ENCODE measurements around the gene SAP30BP.
A peak's percentile ranks its signal among the peaks of the same experiment; 100 is the strongest.

Gene SAP30BP

DNA sequence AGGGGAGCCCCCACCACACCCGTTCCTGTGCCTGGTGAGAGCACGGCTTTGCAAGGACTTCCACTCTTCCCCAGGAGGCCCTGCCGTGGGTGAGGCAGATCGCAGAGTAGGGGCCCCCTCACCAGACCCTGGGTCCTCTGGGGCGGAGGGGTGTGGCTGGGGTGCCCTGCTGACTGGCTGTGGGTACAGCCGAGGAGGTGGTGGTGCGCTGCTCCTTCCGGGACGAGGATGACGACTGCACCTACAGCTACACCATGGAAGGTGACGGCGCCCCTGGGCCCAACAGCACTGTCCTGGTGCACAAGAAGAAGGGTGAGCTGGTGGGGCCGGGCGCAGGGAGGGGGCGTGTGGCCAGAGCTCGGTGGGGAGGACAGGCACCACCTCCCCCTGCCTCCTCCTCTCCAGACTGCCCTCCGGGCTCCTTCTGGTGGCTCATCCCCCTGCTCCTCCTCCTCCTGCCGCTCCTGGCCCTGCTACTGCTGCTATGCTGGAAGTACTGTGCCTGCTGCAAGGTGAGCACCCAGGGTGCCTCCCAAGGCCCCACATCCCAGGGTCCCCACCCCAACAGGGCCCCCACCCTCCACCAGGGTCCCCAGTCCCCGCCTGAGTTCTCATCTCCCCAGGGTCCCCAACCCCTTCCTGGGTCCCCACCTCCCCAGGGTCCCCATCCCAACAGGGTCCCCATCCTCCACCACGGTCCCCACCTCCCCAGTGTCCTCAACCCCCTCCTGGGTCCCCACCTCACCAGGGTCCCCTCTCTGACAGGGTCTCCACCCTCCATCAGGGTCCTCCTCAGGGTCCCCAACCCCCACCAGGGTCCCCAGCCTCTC is 70.2 kb downstream of the SAP30BP start:
- no peaks in the 10 kb centered on the region for H4K20me1 ChIP-seq (ENCODE audit: control insufficient read depth, insufficient read depth, low read depth, low read length)
- H3K4me2 ChIP-seq (ENCODE audit: low read length) = peak overlapping the region; percentile 38
- no peak overlapping the region for H3K4me3 ChIP-seq (ENCODE audit: low read length)
- no peaks in the 10 kb centered on the region for H3K36me3 ChIP-seq (ENCODE audit: control insufficient read depth, low read length)
- no peak overlapping the region for H3K27ac ChIP-seq (ENCODE audit: low read depth, low read length)
- no peaks in the 10 kb centered on the region for H3K79me2 ChIP-seq (ENCODE audit: control insufficient read depth, low read length)
- no peaks in the 10 kb centered on the region for H3K27me3 ChIP-seq (ENCODE audit: control insufficient read depth, low read length)
- no peak for TF ChIP-seq EZH2phosphoT487 (IDR thresholded peaks at IDR 0.05; ENCODE audit: borderline replicate concordance, low read length)
- TF ChIP-seq, protein P1, sequence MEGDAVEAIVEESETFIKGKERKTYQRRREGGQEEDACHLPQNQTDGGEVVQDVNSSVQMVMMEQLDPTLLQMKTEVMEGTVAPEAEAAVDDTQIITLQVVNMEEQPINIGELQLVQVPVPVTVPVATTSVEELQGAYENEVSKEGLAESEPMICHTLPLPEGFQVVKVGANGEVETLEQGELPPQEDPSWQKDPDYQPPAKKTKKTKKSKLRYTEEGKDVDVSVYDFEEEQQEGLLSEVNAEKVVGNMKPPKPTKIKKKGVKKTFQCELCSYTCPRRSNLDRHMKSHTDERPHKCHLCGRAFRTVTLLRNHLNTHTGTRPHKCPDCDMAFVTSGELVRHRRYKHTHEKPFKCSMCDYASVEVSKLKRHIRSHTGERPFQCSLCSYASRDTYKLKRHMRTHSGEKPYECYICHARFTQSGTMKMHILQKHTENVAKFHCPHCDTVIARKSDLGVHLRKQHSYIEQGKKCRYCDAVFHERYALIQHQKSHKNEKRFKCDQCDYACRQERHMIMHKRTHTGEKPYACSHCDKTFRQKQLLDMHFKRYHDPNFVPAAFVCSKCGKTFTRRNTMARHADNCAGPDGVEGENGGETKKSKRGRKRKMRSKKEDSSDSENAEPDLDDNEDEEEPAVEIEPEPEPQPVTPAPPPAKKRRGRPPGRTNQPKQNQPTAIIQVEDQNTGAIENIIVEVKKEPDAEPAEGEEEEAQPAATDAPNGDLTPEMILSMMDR (IDR thresholded peaks at IDR 0.05; ENCODE audit: low read depth, low read length, poor library complexity, severe bottlenecking) = no peak
- H3K4me1 ChIP-seq (ENCODE audit: control insufficient read depth, low read length) = peaks cover 17% of the 10 kb centered on the region
- no peaks in the 10 kb centered on the region for H3K9me2 ChIP-seq (replicated peaks; ENCODE audit: control insufficient read depth, low read length)
- 0 out of 2 replicates have a peak, but pooled peaks cover 3% of the 10 kb centered on the region for H3F3A ChIP-seq (ENCODE audit: control insufficient read depth, insufficient read depth)
- no peaks in the 10 kb centered on the region for H3K9me3 ChIP-seq (ENCODE audit: control insufficient read depth, insufficient read depth, low read length)

GRCh38 chr17:75738218-75738802 is 71.2 kb downstream of the SAP30BP start:
- H3K27ac ChIP-seq (ENCODE audit: low read depth, low read length) = no peak overlapping the region
- no peaks in the 10 kb centered on the region for H3K9me2 ChIP-seq (replicated peaks; ENCODE audit: control insufficient read depth, low read length)
- TF ChIP-seq, protein P1 (IDR thresholded peaks at IDR 0.05; ENCODE audit: low read depth, low read length, poor library complexity, severe bottlenecking) = no peak
- no peak for TF ChIP-seq EZH2phosphoT487 (IDR thresholded peaks at IDR 0.05; ENCODE audit: borderline replicate concordance, low read length)
- H3K4me3 ChIP-seq (ENCODE audit: low read length) = no peak overlapping the region
- no peaks in the 10 kb centered on the region for H4K20me1 ChIP-seq (ENCODE audit: control insufficient read depth, insufficient read depth, low read depth, low read length)
- no peaks in the 10 kb centered on the region for H3K9me3 ChIP-seq (ENCODE audit: control insufficient read depth, insufficient read depth, low read length)
- no peaks in the 10 kb centered on the region for H3K27me3 ChIP-seq (ENCODE audit: control insufficient read depth, low read length)
- H3F3A ChIP-seq (ENCODE audit: control insufficient read depth, insufficient read depth) = 0 out of 2 replicates have a peak, but pooled peaks cover 3% of the 10 kb centered on the region
- peaks cover 17% of the 10 kb centered on the region for H3K4me1 ChIP-seq (ENCODE audit: control insufficient read depth, low read length)
- peak overlapping the region; percentile 38 for H3K4me2 ChIP-seq (ENCODE audit: low read length)
- H3K79me2 ChIP-seq (ENCODE audit: control insufficient read depth, low read length) = no peaks in the 10 kb centered on the region
- H3K36me3 ChIP-seq (ENCODE audit: control insufficient read depth, low read length) = no peaks in the 10 kb centered on the region

DNA sequence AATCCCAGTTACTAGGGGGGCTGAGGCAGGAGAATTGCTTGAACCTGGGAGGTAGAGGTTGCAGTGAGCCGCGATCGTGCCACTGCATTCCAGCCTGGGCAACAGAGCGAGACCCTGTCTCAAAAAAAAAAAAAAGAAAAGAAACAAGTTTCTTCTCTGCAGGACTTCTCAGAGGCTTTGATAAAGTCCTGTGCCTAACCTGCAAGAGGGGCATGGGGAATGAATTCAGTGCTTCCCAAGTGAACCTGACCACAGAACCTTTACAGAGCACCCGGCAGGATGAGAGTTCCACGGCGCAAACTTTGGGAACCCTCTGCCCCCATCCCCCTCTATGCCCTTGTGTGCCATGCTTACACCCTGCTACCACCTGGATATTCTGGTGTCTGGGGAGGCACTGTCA is 72.0 kb downstream of the SAP30BP start:
- H3K4me1 ChIP-seq (ENCODE audit: control insufficient read depth, low read length) = peaks cover 17% of the 10 kb centered on the region
- H4K20me1 ChIP-seq (ENCODE audit: control insufficient read depth, insufficient read depth, low read depth, low read length) = no peaks in the 10 kb centered on the region
- no peak overlapping the region for H3K4me2 ChIP-seq (ENCODE audit: low read length)
- no peaks in the 10 kb centered on the region for H3K36me3 ChIP-seq (ENCODE audit: control insufficient read depth, low read length)
- no peaks in the 10 kb centered on the region for H3K9me3 ChIP-seq (ENCODE audit: control insufficient read depth, insufficient read depth, low read length)
- TF ChIP-seq, protein P1 (IDR thresholded peaks at IDR 0.05; ENCODE audit: low read depth, low read length, poor library complexity, severe bottlenecking) = no peak
- no peak for TF ChIP-seq EZH2phosphoT487 (IDR thresholded peaks at IDR 0.05; ENCODE audit: borderline replicate concordance, low read length)
- no peaks in the 10 kb centered on the region for H3K79me2 ChIP-seq (ENCODE audit: control insufficient read depth, low read length)
- no peaks in the 10 kb centered on the region for H3K27me3 ChIP-seq (ENCODE audit: control insufficient read depth, low read length)
- 0 out of 2 replicates have a peak, but pooled peaks cover 3% of the 10 kb centered on the region for H3F3A ChIP-seq (ENCODE audit: control insufficient read depth, insufficient read depth)
- no peak overlapping the region for H3K4me3 ChIP-seq (ENCODE audit: low read length)
- H3K9me2 ChIP-seq (replicated peaks; ENCODE audit: control insufficient read depth, low read length) = no peaks in the 10 kb centered on the region
- H3K27ac ChIP-seq (ENCODE audit: low read depth, low read length) = no peak overlapping the region
